Progenitor cell of endocrine pancreas (in vitro differentiated cells): ENCODE data around the gene RNPEPL1. TPM values are rescaled to one million over a fixed set of nuclear protein-coding genes. Genes with fewer than 3 reads are reported as not detected.

Experiments used
- DNase-seq: peaks from one replicate; pipeline ENCODE4 v3.0.0; 2021; ENCODE audit warnings: low spot score; ENCODE audit not compliant: unreplicated experiment
- H3K27ac Mint-ChIP-seq: 2 replicates; pipeline ENCODE4 v1.8.0; 2021; ENCODE audit warnings: mild to moderate bottlenecking, moderate library complexity, mixed read lengths
- H3K27me3 Mint-ChIP-seq: 2 replicates; pipeline ENCODE4 v1.8.0; 2021; ENCODE audit warnings: mixed read lengths
- H3K36me3 Mint-ChIP-seq: 2 replicates; pipeline ENCODE4 v1.8.0; 2022; ENCODE audit warnings: mixed read lengths; ENCODE audit not compliant: insufficient read depth
- H3K4me1 Mint-ChIP-seq: 2 replicates; pipeline ENCODE4 v1.8.0; 2021; ENCODE audit warnings: low read depth, mixed read lengths
- H3K4me3 Mint-ChIP-seq: 2 replicates; pipeline ENCODE4 v1.8.0; 2021; ENCODE audit warnings: low read depth, mild to moderate bottlenecking, moderate library complexity, mixed read lengths
- H3K9me3 Mint-ChIP-seq: 2 replicates; pipeline ENCODE4 v1.8.0; 2021; ENCODE audit warnings: low read depth, mixed read lengths
- total RNA-seq: library from RNA; stranded (reverse); gene quantifications from 2 replicates; pipeline ENCODE4 v1.2.1, GENCODE V29; 2021
- TF ChIP-seq, protein P1 (sequence below): fragments of 200-600 bp; sonication (generic); IDR thresholded peaks from one replicate; pipeline ENCODE4 v1.5.0; 2021; ENCODE audit warnings: antibody characterized with exemption, mild to moderate bottlenecking; ENCODE audit not compliant: unreplicated experiment

The RNPEPL1 gene
- total RNA-seq, 1 donor from 2014 or later: 52.2 TPM

DNA sequence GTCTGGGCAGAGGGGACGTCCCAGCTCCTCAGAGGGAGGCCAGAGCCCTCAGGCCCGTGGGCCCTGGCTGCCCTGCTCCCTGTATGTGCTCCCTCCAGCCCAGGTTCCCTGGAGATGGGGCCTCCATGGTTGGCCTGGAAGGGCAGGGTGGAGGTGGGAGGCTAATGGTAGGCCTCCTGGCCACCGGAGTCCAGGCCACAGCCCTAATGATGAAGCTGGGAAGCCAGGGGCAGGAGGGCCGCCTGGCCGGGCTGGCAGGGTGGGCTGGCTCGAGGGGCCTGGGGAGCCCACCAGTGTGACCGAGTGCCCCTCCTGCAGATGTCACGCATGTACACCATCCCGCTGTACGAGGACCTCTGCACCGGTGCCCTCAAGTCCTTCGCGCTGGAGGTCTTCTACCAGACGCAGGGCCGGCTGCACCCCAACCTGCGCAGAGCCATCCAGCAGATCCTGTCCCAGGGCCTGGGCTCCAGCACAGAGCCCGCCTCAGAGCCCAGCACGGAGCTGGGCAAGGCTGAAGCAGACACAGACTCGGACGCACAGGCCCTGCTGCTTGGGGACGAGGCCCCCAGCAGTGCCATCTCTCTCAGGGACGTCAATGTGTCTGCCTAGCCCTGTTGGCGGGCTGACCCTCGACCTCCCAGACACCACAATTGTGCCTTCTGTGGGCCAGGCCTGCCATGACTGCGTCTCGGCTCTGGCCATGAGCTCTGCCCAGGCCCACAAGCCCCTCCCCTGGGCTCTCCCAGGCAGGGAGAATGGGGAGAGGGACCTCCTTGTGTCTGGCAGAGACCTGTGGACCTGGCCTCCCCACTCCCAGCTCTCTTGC, 9.2 kb downstream of the RNPEPL1 start:
- no peaks in the 10 kb centered on the region for H3K27me3 Mint-ChIP-seq
- TF ChIP-seq, protein P1, sequence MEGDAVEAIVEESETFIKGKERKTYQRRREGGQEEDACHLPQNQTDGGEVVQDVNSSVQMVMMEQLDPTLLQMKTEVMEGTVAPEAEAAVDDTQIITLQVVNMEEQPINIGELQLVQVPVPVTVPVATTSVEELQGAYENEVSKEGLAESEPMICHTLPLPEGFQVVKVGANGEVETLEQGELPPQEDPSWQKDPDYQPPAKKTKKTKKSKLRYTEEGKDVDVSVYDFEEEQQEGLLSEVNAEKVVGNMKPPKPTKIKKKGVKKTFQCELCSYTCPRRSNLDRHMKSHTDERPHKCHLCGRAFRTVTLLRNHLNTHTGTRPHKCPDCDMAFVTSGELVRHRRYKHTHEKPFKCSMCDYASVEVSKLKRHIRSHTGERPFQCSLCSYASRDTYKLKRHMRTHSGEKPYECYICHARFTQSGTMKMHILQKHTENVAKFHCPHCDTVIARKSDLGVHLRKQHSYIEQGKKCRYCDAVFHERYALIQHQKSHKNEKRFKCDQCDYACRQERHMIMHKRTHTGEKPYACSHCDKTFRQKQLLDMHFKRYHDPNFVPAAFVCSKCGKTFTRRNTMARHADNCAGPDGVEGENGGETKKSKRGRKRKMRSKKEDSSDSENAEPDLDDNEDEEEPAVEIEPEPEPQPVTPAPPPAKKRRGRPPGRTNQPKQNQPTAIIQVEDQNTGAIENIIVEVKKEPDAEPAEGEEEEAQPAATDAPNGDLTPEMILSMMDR: no peak
- no peak overlapping the region for H3K27ac Mint-ChIP-seq
- H3K9me3 Mint-ChIP-seq: no peaks in the 10 kb centered on the region
- peaks cover 3% of the 10 kb centered on the region for H3K4me1 Mint-ChIP-seq
- no peak for DNase-seq
- H3K4me3 Mint-ChIP-seq: no peak overlapping the region
- peaks cover 7% of the 10 kb centered on the region for H3K36me3 Mint-ChIP-seq

DNA sequence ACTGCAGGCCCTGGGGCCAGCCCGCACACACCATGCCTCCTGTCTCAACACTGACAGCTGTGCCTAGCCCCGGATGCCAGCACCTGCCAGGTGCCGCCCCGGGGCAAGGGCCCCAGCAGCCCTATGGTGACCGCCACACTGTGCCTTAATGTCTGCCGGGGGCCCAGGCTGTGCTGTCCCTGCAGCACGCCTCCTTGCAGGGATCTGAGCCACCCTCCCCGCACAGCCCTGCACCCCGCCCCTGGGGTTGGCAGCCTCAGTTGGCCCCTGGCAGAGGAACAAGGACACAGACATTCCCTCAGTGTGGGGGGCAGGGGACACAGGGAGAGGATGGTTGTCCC, 9.8 kb downstream of the RNPEPL1 start:
- Mint-ChIP-seq H3K4me1 (peaks cover 3% of the 10 kb centered on the region), H3K27ac (no peak overlapping the region), H3K27me3 (no peaks in the 10 kb centered on the region), H3K9me3 (no peaks in the 10 kb centered on the region), H3K36me3 (peaks cover 7% of the 10 kb centered on the region), H3K4me3 (no peak overlapping the region)
- TF ChIP-seq, protein P1: no peak
- no peak for DNase-seq

- H3K36me3 Mint-ChIP-seq: peaks cover 7% of the 10 kb centered on the region
- no peak overlapping the region for H3K4me3 Mint-ChIP-seq
- no peaks in the 10 kb centered on the region for H3K9me3 Mint-ChIP-seq
- TF ChIP-seq, protein P1: no peak
- no peaks in the 10 kb centered on the region for H3K27me3 Mint-ChIP-seq
- no peak for DNase-seq
- no peak overlapping the region for H3K27ac Mint-ChIP-seq
- peaks cover 3% of the 10 kb centered on the region for H3K4me1 Mint-ChIP-seq
Observed at GRCh38 chr2:240578488-240578887, 10.2 kb downstream of the RNPEPL1 start.

DNA sequence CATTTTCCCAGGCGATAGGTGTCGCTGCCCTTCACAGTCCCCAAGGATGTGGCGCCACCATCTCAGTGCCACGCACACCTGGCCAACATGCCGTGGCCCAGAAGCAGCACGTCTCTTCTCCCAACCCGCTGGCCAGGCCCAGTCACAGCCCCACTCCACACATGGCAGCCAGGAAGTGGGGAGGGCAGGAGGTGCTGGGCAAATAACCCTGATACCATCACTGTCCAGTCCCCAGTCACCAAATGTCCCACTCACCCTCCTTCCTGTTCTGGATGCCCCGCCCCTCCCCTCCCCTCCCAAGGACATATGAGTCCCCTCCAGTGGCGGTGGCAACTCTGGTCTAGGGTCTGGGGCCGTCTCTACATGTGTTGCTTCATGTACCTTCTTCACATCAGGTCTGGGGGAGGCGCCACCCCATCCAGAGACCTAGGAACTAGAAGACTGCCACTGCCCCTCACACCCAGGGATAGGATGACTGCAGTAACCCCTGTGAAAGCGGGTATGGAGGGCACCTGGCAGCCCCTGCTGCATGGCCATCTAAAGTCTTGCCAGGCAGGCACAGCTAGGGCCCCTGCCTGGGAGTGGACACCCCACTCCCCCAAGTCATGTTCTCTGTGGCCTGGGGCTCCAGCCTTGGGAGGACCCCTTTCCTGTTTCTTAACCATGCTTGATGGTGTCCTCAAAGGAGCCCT, 10.9 kb downstream of the RNPEPL1 start:
- Mint-ChIP-seq H3K27me3 (no peaks in the 10 kb centered on the region), H3K27ac (no peak overlapping the region), H3K4me3 (no peak overlapping the region), H3K9me3 (no peaks in the 10 kb centered on the region), H3K36me3 (peaks cover 7% of the 10 kb centered on the region), H3K4me1 (peaks cover 3% of the 10 kb centered on the region)
- TF ChIP-seq, protein P1: no peak
- no peak for DNase-seq

DNA sequence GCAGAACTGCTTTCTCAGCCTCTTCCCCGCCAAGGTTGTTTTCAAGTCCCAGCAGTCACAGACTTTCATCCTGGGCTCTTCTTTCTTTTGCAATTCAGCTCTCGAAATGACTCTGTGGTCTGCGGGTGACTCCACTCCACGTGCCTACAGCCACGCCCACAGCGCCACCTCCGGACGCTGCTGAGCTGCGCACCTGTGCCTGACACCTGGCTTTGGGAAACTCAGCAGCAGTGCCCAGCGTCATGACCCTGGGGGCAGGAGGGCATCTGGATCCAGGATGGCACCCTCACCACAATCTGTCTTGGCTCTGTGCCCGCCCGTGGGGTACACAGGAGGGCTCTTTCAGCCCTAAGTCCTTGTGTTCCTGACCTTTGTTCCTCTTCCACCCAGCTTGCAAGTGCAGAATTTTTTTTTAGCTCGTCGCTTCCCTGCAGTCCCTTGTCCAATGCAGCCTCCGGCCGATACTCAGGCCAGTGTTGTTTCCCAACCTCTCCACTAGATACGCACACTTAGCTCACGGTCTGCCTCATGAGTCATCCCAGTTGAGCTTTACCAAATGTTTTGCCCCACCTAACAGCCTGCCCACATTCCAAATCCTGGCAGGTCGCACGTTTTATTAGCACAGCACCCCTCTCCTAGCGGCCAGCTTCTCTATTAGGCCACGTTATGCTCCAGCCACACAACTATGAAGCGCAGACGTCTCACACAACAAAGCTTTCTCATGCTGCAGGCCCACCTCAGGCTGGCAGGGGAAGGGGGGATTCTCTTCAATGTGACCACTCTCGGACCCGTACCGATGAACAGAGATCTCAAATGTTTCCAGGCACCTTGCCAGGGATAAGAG, 11.7 kb downstream of the RNPEPL1 start:
- H3K27ac Mint-ChIP-seq: peak overlapping the region; percentile 38
- H3K27me3 Mint-ChIP-seq: no peaks in the 10 kb centered on the region
- no peak overlapping the region for H3K4me3 Mint-ChIP-seq
- no peak for DNase-seq
- no peaks in the 10 kb centered on the region for H3K9me3 Mint-ChIP-seq
- H3K4me1 Mint-ChIP-seq: peaks cover 6% of the 10 kb centered on the region
- TF ChIP-seq, protein P1: peak; percentile 46
- peaks cover 7% of the 10 kb centered on the region for H3K36me3 Mint-ChIP-seq
